Spleen (tissue), 7 donors: Measurements from ENCODE around the gene ACY1.

Experiments
- POLR2A ChIP-seq, 3 donors: fragments of 450-650 bp; IDR thresholded peaks; one replicate each; pipeline ENCODE4 v1.5.1; 2017; ENCODE audit warnings: antibody characterized with exemption in 3 of 3, mild to moderate bottlenecking in 1 of 3
- TF ChIP-seq, protein P1 (sequence below), 11 experiments: fragments of 200-600 bp in 7 of 11; fragments of 450-650 bp in 4 of 11; sonication (generic) in 4 of 11; IDR thresholded peaks in 8 of 11; conservative IDR thresholded peaks in 3 of 11; 1 replicate in 7 of 11; 2 replicates in 4 of 11; pipeline versions ENCODE4 v1.4.0 to v1.8.0; 2016 to 2021; ENCODE audit warnings: antibody characterized with exemption in 11 of 11, inconsistent platforms in 4 of 11, mild to moderate bottlenecking in 1 of 11
- donor health status: DM: no; HTN: no; CAD: no; lungs with moderate emphysema.
- donor health status: DM: no; HTN: no; CAD: no.
- donor health status: DM: no; HTN: no; CAD: no.

DNA sequence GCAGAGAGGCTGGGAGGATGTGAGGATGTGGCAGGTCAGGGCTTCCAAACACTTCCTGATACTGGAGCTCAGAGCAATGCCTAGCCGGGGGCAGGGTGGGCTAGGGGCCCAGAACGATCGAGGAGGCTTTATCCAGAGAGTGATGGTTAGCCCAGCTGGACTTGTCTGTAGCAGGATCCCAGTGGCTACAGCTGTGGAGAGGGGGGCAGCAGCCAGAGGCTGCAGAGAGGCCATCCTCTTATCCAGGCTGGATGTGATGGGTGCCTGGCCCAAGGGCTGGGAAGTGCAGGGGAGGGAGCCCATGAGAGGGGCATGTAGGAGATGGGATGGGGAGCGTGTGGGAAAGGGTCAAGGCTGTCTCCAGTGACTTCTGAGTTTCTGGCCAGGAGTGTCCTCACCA, 36.5 kb upstream of the ACY1 start:
- TF ChIP-seq, protein P1, sequence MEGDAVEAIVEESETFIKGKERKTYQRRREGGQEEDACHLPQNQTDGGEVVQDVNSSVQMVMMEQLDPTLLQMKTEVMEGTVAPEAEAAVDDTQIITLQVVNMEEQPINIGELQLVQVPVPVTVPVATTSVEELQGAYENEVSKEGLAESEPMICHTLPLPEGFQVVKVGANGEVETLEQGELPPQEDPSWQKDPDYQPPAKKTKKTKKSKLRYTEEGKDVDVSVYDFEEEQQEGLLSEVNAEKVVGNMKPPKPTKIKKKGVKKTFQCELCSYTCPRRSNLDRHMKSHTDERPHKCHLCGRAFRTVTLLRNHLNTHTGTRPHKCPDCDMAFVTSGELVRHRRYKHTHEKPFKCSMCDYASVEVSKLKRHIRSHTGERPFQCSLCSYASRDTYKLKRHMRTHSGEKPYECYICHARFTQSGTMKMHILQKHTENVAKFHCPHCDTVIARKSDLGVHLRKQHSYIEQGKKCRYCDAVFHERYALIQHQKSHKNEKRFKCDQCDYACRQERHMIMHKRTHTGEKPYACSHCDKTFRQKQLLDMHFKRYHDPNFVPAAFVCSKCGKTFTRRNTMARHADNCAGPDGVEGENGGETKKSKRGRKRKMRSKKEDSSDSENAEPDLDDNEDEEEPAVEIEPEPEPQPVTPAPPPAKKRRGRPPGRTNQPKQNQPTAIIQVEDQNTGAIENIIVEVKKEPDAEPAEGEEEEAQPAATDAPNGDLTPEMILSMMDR (IDR thresholded peaks at IDR 0.05 in 8 of 11, conservative IDR thresholded peaks at IDR 0.05 in 3 of 11), result no peak
- no peak for TF ChIP-seq POLR2A (IDR thresholded peaks at IDR 0.05)
